K562 (cell line): Measurements from ENCODE around the gene TRIM38. TPM values are rescaled to one million over a fixed set of nuclear protein-coding genes. Genes with fewer than 3 reads are reported as not detected.

Experiments used
- ATF7 ChIP-seq: fragments of 450-650 bp; IDR thresholded peaks from 2 replicates; pipeline ENCODE4 v1.7.1; 2014; ENCODE audit warnings: mild to moderate bottlenecking, moderate library complexity
- BACH1 ChIP-seq: fragments of 200-800 bp; sonication (Bioruptor generic); IDR thresholded peaks from 2 replicates; pipeline ENCODE4 v1.6.1; 2016; ENCODE audit warnings: missing genetic modification characterization, missing compliant biosample characterization
- BRF1 ChIP-seq: IDR thresholded peaks from 3 replicates; pipeline ENCODE4 v1.6.1; 2011; ENCODE audit warnings: borderline replicate concordance, mild to moderate bottlenecking; ENCODE audit not compliant: insufficient read length; ENCODE audit errors: extremely low read depth
- FIP1L1 ChIP-seq: fragments of 200-400 bp; formaldehyde crosslinking; IDR thresholded peaks from 2 replicates; pipeline ENCODE4 v1.6.1; 2018; ENCODE audit warnings: mild to moderate bottlenecking, low read depth, low read length; ENCODE audit not compliant: poor library complexity, severe bottlenecking
- GABPA ChIP-seq: fragments of 200-800 bp; sonication (Bioruptor generic); conservative IDR thresholded peaks from 2 replicates; pipeline ENCODE4 v1.6.1; 2016; ENCODE audit warnings: low read depth, missing genetic modification characterization, missing compliant biosample characterization
- NCOR1 ChIP-seq: fragments of 450-650 bp; IDR thresholded peaks from 2 replicates; pipeline ENCODE4 v1.6.1; 2016; ENCODE audit warnings: mild to moderate bottlenecking, moderate library complexity
- POLR2AphosphoS5 ChIP-seq: IDR thresholded peaks from 2 replicates; pipeline ENCODE4 v1.6.1; 2011; ENCODE audit warnings: mild to moderate bottlenecking, low read depth, low read length, moderate library complexity; ENCODE audit not compliant: control insufficient read depth, insufficient read depth
- PRPF4 ChIP-seq: fragments of 200-400 bp; formaldehyde crosslinking; IDR thresholded peaks from one replicate; pipeline ENCODE4 v1.6.1; 2017; ENCODE audit warnings: low read length, low read depth, mild to moderate bottlenecking; ENCODE audit not compliant: insufficient read depth, poor library complexity, severe bottlenecking
- SMARCA4 ChIP-seq: fragments of 450-650 bp; IDR thresholded peaks from 2 replicates; pipeline ENCODE4 v1.6.1; 2016
- SOX6 ChIP-seq: fragments of 450-650 bp; IDR thresholded peaks from 2 replicates; pipeline ENCODE4 v1.6.1; 2014; ENCODE audit warnings: mild to moderate bottlenecking
- SRF ChIP-seq, 2 experiments: fragments of 250-450, 450-650 bp in 1 of 2; sonication (Bioruptor Pico) in 1 of 2; sonication (generic) in 1 of 2; formaldehyde crosslinking; IDR thresholded peaks; 2 replicates each; pipeline versions ENCODE4 v1.5.0 to v1.5.1; 2020 to 2022; ENCODE audit warnings: mild to moderate bottlenecking in 1 of 2, missing genetic modification reagents in 1 of 2
- YBX1 ChIP-seq: fragments of 450-650 bp; IDR thresholded peaks from 2 replicates; pipeline ENCODE4 v1.7.1; 2016; ENCODE audit warnings: mild to moderate bottlenecking
- ZNF766 ChIP-seq: fragments of 200-800 bp; sonication (Bioruptor generic); conservative IDR thresholded peaks from 2 replicates; pipeline ENCODE4 v1.6.1; 2016; ENCODE audit warnings: missing genetic modification characterization, missing compliant biosample characterization
- polyA plus RNA-seq, 8 experiments: library from polyadenylated mRNA; depleted of rRNA in 4 of 8; stranded (reverse) in 5 of 8; unstranded in 3 of 8; fragments of >200 nt; fragmentation: Nextera tagmentation in 2 of 8; fragmentation: Illumina TruSeq in 1 of 8; extraction: Ambion mirVana in 2 of 8; extraction: Trizol in 1 of 8; gene quantifications; 2 replicates each; pipeline versions ENCODE4 v1.2.1 to v1.2.3, GENCODE V29; 2011 to 2014; ENCODE audit warnings: inconsistent platforms in 1 of 8, missing spikeins in 1 of 8
- total RNA-seq, 7 experiments: library from RNA; depleted of rRNA in 6 of 7; stranded (reverse); fragments of >200 nt in 6 of 7; fragmentation: Illumina TruSeq in 2 of 7; extraction: Trizol in 2 of 7; gene quantifications; 2 replicates each; pipeline versions ENCODE4 v1.2.1 to v1.2.3, GENCODE V29; 2011 to 2021; ENCODE audit warnings: low replicate concordance in 1 of 7
- TF ChIP-seq, protein P1 (sequence below), 2 experiments: fragments of 450-650 bp; formaldehyde crosslinking in 1 of 2; IDR thresholded peaks; 2 replicates each; pipeline versions ENCODE4 v1.4.0 to v1.6.1; 2014 to 2020; ENCODE audit warnings: mild to moderate bottlenecking in 2 of 2, borderline replicate concordance in 1 of 2, low read depth in 1 of 2
- TF ChIP-seq, protein P2 (sequence below): fragments of 200-800 bp; sonication (Bioruptor generic); IDR thresholded peaks from 2 replicates; pipeline ENCODE4 v1.6.1; 2017; ENCODE audit warnings: missing genetic modification characterization, missing compliant biosample characterization
- TF ChIP-seq, protein P3 (sequence below), 2 experiments: IDR thresholded peaks; 2 replicates each; pipeline ENCODE4 v1.6.1; 2012; ENCODE audit warnings: improper control_type of control experiment in 2 of 2, low read depth in 2 of 2, low read length in 2 of 2, borderline replicate concordance in 1 of 2

TRIM38 gene
- total and polyA plus RNA-seq, 9 of the 15 experiments (the other 6 are each of a cell fraction or from before 2014, with no cell fraction given) = 1.7 to 6.7 (median 6.3) TPM

DNA sequence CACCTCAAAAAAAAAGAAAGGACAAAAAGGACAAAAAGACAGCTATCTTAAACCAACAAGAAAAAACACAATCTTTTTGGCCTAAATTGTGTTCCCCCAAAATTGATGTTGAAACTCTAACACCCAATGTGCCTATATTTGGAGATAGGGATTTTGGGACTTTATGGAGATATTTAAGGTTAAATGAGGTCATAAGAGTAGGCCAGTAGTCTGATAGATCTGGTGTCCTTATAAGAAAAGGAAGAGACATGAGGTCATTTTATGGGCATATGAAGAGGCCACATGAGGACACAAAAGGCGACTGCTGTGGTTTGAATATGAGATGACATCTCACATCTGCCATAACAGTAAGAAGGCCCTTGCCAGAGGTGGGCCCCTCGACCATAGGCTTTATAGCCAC, 49.5 kb downstream of the TRIM38 start (continued):
- peak; percentile 27; the same call in 1 of the 2 replicates for TF ChIP-seq SMARCA4
- TF ChIP-seq, protein P1, sequence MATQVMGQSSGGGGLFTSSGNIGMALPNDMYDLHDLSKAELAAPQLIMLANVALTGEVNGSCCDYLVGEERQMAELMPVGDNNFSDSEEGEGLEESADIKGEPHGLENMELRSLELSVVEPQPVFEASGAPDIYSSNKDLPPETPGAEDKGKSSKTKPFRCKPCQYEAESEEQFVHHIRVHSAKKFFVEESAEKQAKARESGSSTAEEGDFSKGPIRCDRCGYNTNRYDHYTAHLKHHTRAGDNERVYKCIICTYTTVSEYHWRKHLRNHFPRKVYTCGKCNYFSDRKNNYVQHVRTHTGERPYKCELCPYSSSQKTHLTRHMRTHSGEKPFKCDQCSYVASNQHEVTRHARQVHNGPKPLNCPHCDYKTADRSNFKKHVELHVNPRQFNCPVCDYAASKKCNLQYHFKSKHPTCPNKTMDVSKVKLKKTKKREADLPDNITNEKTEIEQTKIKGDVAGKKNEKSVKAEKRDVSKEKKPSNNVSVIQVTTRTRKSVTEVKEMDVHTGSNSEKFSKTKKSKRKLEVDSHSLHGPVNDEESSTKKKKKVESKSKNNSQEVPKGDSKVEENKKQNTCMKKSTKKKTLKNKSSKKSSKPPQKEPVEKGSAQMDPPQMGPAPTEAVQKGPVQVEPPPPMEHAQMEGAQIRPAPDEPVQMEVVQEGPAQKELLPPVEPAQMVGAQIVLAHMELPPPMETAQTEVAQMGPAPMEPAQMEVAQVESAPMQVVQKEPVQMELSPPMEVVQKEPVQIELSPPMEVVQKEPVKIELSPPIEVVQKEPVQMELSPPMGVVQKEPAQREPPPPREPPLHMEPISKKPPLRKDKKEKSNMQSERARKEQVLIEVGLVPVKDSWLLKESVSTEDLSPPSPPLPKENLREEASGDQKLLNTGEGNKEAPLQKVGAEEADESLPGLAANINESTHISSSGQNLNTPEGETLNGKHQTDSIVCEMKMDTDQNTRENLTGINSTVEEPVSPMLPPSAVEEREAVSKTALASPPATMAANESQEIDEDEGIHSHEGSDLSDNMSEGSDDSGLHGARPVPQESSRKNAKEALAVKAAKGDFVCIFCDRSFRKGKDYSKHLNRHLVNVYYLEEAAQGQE (IDR thresholded peaks at IDR 0.05; ENCODE audit: borderline replicate concordance) = peak; percentile 37; the same call in 1 of the 2 replicates
- TF ChIP-seq, protein P1 (CRISPR knock-in tag; IDR thresholded peaks at IDR 0.05; ENCODE audit: low read depth) = no peak
- TF ChIP-seq, protein P2, sequence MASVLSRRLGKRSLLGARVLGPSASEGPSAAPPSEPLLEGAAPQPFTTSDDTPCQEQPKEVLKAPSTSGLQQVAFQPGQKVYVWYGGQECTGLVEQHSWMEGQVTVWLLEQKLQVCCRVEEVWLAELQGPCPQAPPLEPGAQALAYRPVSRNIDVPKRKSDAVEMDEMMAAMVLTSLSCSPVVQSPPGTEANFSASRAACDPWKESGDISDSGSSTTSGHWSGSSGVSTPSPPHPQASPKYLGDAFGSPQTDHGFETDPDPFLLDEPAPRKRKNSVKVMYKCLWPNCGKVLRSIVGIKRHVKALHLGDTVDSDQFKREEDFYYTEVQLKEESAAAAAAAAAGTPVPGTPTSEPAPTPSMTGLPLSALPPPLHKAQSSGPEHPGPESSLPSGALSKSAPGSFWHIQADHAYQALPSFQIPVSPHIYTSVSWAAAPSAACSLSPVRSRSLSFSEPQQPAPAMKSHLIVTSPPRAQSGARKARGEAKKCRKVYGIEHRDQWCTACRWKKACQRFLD (CRISPR knock-in tag) = 0 out of 2 replicates have a peak, but pooled peaks have one; percentile 44
- TF ChIP-seq BACH1 (tag) = peak; percentile 35; the same call in 1 of the 2 replicates
- no peak for TF ChIP-seq BRF1
- no peak for TF ChIP-seq SOX6
- TF ChIP-seq PRPF4 = no peak
- TF ChIP-seq, protein P3, sequence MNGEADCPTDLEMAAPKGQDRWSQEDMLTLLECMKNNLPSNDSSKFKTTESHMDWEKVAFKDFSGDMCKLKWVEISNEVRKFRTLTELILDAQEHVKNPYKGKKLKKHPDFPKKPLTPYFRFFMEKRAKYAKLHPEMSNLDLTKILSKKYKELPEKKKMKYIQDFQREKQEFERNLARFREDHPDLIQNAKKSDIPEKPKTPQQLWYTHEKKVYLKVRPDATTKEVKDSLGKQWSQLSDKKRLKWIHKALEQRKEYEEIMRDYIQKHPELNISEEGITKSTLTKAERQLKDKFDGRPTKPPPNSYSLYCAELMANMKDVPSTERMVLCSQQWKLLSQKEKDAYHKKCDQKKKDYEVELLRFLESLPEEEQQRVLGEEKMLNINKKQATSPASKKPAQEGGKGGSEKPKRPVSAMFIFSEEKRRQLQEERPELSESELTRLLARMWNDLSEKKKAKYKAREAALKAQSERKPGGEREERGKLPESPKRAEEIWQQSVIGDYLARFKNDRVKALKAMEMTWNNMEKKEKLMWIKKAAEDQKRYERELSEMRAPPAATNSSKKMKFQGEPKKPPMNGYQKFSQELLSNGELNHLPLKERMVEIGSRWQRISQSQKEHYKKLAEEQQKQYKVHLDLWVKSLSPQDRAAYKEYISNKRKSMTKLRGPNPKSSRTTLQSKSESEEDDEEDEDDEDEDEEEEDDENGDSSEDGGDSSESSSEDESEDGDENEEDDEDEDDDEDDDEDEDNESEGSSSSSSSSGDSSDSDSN (IDR thresholded peaks at IDR 0.05; ENCODE audit: borderline replicate concordance in 1 of 2, low read depth in 2 of 2, low read length in 2 of 2) = no peak
- TF ChIP-seq YBX1 = no peak
- TF ChIP-seq SRF (CRISPR knock-in tag; IDR thresholded peaks at IDR 0.05) = peak in 1 of 2 experiments; percentile 64; a peak in 1 of 4 replicates
- peak; percentile 61; the same call in 1 of the 2 replicates for TF ChIP-seq ZNF766 (CRISPR knock-in tag)
- TF ChIP-seq NCOR1 = 0 out of 2 replicates have a peak, but pooled peaks have one; percentile 24
- peak; percentile 93 for TF ChIP-seq ATF7
- TF ChIP-seq FIP1L1 = no peak
- no peak for TF ChIP-seq POLR2AphosphoS5
- TF ChIP-seq GABPA (tag) = no peak
